ELR (cell line): ENCODE data around the gene CEP72.
"Not testable (repeated sequence)": the region's sequence is repeated elsewhere in the genome, so short reads cannot be mapped to it uniquely, and the experiment has no call there.

Experiments used
- DNase-seq: peaks from one replicate; pipeline ENCODE4 v3.0.0-alpha.2; 2015; ENCODE audit warnings: low read depth

Gene CEP72

DNA sequence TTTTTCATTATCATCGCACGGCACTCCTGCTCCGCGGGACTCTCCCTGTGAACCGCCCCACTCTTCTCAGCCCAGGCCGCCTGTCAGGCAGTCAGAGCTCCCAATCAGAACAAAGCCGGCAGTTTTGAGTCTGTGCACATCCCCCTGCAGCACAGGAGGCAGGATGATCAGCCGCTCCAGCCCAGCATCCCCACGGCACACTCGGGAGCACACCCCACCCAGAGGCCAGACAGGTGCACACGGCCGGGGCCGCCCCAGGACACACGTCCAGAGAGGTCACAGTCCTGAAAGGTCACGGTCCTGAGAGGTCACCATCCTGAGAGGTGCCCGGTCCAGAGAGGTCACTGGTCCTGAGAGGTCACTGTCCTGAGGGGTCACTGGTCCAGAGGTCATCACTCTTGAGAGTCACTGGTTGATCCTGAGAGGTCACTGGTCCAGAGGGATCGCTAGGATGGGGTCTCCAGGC, 72.6 kb downstream of the CEP72 start:
- no peak for DNase-seq

DNA sequence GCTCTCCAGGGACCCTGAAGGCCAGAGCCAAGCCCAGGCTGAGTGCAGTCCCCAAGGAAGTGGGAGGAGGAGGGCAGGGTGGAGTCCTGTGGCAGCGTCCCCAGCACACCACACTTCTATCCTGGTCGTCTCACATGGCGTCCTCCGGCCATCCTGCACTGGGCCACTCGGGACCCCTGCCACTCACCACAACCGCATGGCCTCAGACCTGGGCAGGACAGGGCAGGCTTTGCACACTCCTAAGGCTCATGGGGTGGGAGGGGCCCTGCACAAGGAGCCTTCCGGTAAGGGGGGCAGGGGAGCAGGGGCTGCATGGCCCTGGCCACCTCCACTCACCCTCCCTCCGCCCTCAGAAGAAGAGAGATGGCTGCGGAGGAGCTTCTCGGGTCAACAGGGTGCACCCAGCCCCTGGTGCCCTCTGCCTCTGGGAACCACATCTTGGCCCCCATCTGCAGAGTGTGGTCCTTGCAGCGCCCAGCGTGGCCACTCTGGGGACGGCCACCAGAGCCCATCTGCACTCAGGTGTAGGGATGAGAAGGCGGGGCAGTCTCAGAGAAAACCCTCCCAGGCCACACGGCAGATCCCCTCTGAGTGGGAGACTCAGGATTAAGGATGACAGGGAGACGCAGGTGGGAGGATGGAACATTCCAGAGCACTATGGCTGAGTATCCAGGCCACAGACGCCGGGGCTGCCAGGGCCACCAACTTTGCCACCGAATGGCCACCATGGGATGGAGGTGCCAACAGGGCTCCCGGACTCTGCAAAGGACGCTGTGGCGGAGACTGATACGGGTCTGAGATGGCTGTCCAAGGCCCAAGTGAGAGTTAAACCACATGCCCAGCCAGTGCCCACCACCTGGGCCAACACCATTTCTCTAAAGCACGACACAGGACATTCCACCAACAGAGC, 73.4 kb downstream of the CEP72 start:
- DNase-seq = no peak

DNA sequence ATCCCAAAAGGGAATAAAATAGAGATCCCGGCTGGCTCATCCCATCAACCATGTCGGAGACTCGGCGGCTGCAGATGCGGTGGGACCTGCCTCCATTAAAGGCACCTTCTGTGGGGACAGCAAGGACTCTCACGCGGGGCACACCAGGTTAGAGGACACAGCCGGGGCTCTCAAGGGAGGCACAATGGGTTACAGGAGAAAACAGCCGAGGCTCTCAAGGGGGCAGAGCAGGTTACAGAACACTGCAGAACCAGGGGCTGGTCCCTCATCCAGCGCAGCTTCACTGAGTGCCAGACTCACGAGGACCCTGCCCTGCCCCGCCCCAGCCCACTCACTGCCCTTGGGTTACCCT, 74.0 kb downstream of the CEP72 start:
- not testable (repeated sequence) for DNase-seq

DNA sequence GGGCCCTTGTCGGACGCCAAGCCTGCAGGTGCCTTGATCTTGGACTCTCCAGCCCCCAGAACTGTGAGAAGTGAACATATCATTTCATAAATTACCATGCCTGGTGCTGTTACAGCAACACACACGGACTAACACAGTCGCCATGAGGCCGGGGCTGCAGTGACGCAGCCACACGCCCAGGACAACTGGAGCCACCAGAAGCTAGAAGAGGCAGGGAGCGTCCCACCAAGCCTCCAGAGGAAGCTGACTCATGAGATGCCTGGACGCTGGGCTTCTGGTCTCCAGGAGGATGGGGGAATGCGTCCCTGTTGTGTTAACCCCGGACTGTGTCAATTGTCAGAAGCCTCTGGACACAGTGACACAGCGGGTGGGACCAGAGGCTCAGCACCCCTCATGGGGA, 74.8 kb downstream of the CEP72 start:
- DNase-seq = not testable (repeated sequence)

DNA sequence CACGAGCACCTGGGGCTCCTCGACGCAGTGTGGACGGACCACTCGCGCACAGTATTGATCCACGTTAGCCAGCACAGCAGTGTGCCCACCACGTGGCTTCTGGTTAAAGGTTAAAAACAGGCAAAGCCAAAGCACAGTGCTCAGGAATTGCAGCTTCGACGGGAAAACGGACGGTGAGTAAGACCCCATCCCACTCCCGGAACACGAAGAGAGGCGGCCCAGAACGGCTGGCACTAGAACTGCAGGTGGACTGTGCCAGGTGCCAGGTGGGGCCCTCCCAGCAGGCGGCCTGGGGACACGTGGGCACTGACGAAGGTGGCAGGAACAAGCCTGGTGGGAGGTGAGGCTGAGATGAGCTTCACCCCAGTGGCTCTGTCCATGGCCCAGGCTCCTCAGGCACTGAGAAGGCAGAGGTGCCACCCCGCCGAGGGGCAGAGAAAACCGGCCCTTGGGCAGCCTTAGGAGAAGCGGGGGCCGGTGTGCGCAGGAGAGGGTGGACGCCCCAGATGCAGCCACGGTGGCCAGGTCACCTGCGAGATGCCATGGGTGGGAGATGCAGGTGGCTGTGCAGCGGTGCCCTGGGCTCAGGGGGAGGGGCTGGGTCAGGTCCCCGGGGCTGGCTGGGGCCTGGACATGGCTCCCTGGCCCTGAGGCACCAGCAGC, 76.3 kb downstream of the CEP72 start:
- DNase-seq = not testable (repeated sequence)

DNA sequence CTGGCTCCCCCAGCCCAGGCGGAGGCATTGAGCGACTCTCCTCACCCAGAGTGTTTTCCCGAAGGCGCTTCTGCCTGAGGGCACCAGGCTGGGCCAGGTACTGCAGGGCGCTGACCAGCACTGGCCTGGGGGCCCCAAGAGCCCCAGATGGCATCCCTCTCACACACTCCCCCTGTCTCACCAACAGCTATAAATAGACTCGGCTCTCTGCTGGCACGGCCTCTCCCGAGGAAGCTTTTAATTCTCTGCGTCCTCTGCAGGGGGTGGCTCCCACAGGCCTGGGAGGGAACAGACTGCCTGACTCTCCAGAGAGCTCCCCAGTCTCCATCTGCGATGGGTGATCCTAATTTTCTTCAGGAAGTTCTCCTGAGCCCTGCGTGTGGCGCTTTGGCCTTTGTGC, 78.2 kb downstream of the CEP72 start:
- not testable (repeated sequence) for DNase-seq

DNA sequence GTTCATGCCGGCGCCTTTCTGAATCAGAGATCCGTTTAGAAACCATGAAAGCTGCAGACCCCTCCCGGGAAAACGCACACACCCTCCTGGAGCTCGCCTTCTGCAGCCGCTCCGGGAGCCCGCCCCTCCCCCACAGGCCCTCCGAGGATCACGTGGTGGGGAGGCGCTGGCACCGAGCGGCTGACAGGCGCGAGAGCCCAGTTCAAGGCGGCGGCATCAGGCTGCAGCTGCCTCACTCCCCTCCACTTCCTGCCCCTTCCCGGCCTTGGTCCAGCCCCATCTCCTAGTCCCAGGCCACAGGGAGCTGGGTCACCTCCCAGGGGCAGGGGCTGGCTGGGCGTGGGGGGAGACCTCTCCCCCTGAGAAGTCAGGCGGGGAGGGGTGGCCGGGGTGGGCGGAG, 78.9 kb downstream of the CEP72 start:
- not testable (repeated sequence) for DNase-seq

DNA sequence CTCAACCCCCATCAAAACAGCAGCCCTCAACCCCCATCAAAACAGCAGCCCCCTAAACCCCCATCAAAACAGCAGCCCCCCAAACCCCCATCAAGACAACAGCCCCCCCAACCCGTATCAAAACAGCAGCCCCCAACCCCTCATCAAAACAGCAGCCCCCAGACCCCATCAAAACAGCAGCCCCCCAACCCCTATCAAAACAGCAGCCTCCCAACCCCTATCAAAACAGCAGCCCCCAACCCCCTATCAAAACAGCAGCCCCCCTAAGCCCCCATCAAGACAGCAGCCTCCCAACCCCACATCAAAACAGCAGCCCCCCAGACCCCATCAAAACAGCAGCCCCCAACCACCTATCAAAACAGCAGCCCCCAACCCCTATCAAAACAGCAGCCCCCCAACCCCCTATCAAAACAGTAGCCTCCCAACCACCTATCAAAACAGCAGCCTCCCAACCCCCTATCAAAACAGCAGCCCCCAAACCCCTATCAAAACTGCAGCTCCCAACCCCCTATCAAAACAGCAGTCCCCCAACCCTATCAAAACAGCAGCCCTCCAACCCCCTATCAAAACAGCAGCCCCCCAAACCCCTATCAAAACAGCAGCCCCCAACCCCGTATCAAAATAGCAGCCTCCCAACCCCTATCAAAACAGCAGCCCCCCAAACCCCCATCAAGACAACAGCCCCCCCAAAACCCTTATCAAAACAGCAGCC, 79.8 kb downstream of the CEP72 start:
- no peak for DNase-seq

DNA sequence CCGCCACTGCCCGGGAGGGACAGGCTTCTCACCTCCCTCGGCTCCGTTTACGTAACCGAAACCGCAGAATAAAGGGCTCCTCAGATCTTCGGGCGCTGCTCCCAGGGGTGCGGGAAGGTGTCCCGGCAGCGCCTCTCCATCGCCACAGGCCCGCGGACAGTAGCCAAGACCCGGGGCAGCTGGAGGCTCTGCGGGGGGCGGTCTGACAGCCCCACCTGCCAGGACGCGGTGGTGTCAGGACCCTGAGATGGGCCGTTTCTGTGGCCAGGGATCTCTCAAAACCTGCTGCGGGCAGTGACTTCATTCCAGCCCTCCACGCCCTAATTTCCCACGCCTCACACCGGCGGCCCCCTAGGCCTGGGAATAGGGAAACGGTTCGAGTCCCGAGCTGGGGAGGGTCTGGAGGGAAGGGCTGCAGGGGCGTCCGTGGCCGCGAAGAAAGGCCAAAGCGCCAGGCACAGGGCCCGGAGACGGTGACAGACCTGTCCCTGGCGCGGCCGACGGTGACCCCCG, 80.4 kb downstream of the CEP72 start:
- not testable (repeated sequence) for DNase-seq

DNA sequence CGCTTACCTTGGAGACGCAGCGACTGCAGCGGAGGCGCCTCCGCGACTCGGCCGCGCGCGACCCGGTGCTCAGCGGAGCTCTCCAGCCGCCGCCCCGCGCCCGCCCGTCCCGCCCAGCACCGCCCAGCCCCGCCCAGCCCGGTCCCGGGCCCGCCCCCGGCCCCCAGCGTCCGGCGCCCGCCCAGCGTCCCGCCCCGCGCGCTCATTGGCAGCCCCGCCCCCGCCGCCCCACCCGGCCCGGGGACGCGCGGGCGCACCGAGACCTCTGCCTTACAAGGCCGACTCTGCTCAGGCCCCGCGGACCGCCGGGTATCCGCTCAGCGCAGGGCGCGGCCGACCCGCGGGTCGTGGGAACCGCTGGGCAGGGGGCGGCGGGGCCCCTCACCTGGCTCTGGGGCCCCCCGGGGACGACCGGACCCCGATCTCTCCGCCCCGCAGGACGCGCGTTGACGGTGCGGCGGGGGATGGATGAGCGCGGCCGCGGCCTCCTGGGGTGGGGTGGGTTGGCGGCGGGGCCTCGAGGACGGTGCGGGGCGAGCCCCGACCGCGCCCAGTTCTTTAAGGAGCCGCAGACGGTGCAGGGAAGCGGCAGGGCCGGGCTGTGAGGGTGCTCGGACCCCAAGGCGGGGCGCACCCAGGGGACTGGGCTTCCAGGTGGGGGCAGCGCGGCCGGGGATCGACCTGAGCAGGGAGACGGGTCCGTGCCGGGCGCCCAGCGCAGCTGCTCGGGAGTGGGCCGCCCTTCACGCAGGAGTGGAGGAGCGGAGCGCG, 81.3 kb downstream of the CEP72 start, which contains the start of gene TPPP:
TPPP (minus strand) TSS at position 82 of the 771 bp plus-strand sequence. CDS start 15,292 bp downstream, outside the sequence.
- peak; percentile 74 for DNase-seq

DNA sequence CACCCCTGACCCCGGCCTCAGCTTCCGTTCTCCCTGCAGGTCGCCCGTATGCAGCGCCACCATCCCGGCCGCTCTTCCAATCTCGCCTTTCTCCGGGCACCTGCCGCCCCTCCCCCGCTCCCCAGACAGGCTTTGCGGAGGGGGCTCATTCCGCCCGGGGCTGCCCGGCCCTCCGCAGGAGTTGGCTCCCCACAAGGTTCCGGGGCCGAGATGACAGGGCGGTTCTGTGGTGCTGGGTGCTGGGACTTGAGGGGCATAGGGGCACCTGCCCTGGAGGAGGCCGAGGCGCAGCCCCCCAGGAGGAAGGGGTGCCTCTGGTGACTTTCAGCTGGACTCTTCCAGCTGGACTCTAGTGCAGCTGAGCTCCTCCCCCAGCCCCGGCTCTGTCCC, 81.9 kb downstream of the CEP72 start:
- not testable (repeated sequence) for DNase-seq

DNA sequence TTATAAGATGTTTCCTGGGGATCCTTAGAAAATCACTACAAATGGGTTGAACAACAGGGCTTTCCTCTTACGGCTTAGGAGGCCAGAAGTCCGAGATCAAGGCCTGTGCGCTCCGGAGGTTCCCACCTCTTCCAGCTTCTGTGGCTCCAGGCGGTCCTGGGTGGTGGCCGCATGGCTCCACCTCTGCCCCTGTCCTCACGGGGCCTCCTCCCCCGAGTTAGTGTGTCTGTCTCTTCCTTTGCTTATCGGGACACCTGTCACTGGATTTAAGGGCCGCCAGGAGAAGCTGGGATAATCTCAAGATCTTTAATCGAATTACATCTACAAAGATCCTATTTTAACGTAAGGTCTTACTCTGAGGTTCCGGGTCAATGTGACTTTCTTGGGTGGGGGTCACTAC, 83.3 kb downstream of the CEP72 start:
- DNase-seq = not testable (repeated sequence)

DNA sequence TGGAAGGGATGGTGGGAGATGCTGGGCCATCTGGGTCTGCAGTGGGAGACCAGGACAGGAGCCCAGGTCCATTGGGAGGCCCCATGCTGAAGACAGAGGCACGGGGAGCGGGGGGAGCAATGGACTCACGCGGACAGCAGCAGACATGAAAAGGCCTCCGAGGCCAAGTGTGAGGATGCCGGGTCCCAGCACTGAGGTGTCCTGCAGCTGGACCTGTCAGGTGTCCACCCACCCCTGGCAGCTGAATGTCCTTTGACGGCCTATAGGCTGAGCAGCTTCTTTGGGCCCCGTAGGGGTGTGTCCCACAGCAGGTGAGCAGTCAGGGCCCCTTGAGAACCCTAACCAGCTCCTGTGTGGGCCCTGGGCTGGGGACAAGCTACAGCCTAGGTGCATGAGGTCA, 84.1 kb downstream of the CEP72 start:
- DNase-seq = not testable (repeated sequence)

DNA sequence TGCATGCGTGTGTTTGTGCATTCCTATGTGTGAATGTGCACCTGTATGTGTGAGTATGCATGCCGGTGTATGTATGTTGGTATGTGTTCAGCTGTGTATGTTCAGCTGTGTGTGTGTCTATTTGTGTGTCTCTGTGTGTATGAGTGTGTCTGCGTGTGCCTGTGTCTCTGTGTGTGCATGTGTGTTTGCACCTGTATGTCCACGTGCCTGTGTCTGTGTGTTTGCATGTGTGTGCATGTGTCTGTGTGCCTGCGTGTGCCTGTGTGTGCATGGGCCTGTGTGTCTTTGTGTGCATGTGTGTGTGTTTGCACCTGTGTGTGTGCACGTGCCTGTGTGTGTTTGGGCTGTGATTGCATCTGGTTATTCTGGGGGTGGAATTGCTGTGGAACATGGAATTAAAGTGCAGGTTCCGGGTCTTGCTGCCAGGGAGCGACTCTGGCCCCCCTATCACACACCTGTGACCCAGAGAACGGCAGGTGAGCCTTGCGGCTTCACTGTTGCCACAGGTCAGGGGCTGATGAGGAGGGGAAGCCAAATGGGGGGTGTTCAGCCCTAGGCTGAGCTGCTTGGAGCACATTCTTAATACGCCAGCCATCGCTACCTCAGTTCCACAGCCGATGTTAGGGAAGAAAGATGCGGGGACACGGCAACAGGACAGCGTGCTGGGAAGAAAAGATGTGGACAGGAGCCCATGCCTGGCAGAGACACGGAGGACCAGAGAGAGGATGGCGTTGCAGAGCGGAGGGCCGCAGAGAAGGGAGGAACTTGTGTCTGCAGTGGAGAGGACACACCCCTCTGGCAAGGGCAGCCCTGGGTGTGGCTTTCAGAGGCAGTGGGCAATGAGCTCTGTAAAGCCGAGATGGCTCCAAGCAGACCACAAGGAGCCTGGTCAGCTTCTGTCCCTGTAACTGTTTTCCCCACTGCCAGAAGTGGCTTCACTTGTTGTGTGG, 84.9 kb downstream of the CEP72 start:
- DNase-seq = not testable (repeated sequence)
